Endothelial cell of umbilical vein (primary cell): ENCODE data around the gene CAMK2G. TPM values are rescaled to one million over a fixed set of nuclear protein-coding genes. Genes with fewer than 3 reads are reported as not detected.

Experiments
- BruUV-seq: library from RNA; stranded (reverse); fragments of 400-500 nt; replicated peaks from 2 replicates; lab custom pipeline; 2021; lab: Mats Ljungman, UMichigan
- CTCF ChIA-PET: fragments of 300-600, 350-600 bp; sonication (Branson Sonifier 250); formaldehyde crosslinking; loops from one replicate; lab custom pipeline; 2021; ENCODE audit warnings: antibody characterized with exemption, inconsistent platforms; lab: Charles Lee
- POLR2A ChIA-PET: fragments of 300-600, 350-600 bp; sonication (Branson Sonifier 250); formaldehyde crosslinking; loops from one replicate; lab custom pipeline; 2021; ENCODE audit warnings: antibody characterized with exemption, inconsistent platforms; lab: Charles Lee
- DNase-seq: peaks from one replicate; pipeline ENCODE4 v3.0.0-alpha.2; 2011; ENCODE audit warnings: low read depth, low spot score
- FAIRE-seq: peaks from 2 replicates; lab custom pipeline; 2011; peaks lifted over from hg19 to GRCh38; lab: Jason Lieb, UNC
- H2AFZ ChIP-seq: 2 replicates; pipeline ENCODE4 v1.6.0; 2012; ENCODE audit warnings: low read depth, low read length, control low read depth, inconsistent platforms
- H3K27ac ChIP-seq: 2 replicates; pipeline ENCODE4 v1.5.1; 2011; ENCODE audit warnings: low read depth, mild to moderate bottlenecking, control low read depth, low read length, moderate library complexity; ENCODE audit not compliant: insufficient read depth
- H3K27me3 ChIP-seq, 2 experiments: 2 replicates each; pipeline versions ENCODE4 v1.6.0 to v1.6.1; 2011; ENCODE audit warnings: low read length in 2 of 2, mixed read lengths in 1 of 2; ENCODE audit not compliant: control insufficient read depth in 2 of 2, insufficient read depth in 2 of 2
- H3K36me3 ChIP-seq, 2 experiments: 2 replicates in 1 of 2; 3 replicates in 1 of 2; pipeline ENCODE4 v1.5.1; 2011; ENCODE audit warnings: low read length in 2 of 2, mild to moderate bottlenecking in 1 of 2, moderate library complexity in 1 of 2; ENCODE audit not compliant: control insufficient read depth in 2 of 2, insufficient read depth in 2 of 2; ENCODE audit errors: extremely low read depth in 1 of 2
- H3K4me1 ChIP-seq: 3 replicates; pipeline ENCODE4 v1.5.1; 2011; ENCODE audit warnings: mild to moderate bottlenecking, low read length; ENCODE audit not compliant: control insufficient read depth, insufficient read depth; ENCODE audit errors: extremely low read depth
- H3K4me2 ChIP-seq: 2 replicates; pipeline ENCODE4 v1.6.1; 2011; ENCODE audit warnings: low read length, control low read depth, mixed read lengths; ENCODE audit not compliant: insufficient read depth
- H3K4me3 ChIP-seq, 3 experiments: fragments of 200-600 bp in 1 of 3; sonication (generic), shearing (Covaris generic) in 1 of 3; replicated peaks in 1 of 3; 2 replicates each; pipeline ENCODE4 v1.5.1; 2011 to 2016; ENCODE audit warnings: control low read depth in 3 of 3, low read length in 3 of 3, mild to moderate bottlenecking in 2 of 3, inconsistent platforms in 1 of 3, low read depth in 1 of 3, moderate library complexity in 1 of 3; ENCODE audit not compliant: insufficient read depth in 1 of 3
- H3K79me2 ChIP-seq: 2 replicates; pipeline ENCODE4 v1.6.0; 2012; ENCODE audit warnings: low read length, inconsistent platforms; ENCODE audit not compliant: control insufficient read depth, insufficient read depth
- H3K9ac ChIP-seq: replicated peaks from 2 replicates; pipeline ENCODE3; 2011; ENCODE audit warnings: low read length, control low read depth; ENCODE audit not compliant: insufficient read depth; ENCODE audit errors: extremely low read depth
- H3K9me1 ChIP-seq: replicated peaks from 3 replicates; pipeline ENCODE4 v1.6.0; 2011; ENCODE audit warnings: mild to moderate bottlenecking, low read length; ENCODE audit not compliant: control insufficient read depth, insufficient read depth; ENCODE audit errors: extremely low read depth
- H3K9me3 ChIP-seq: replicated peaks from 2 replicates; pipeline ENCODE4 v1.5.1; 2012; ENCODE audit warnings: low read length, inconsistent platforms; ENCODE audit not compliant: control insufficient read depth, insufficient read depth
- H4K20me1 ChIP-seq: replicated peaks from 2 replicates; pipeline ENCODE3; 2011; ENCODE audit warnings: mild to moderate bottlenecking, low read length; ENCODE audit not compliant: control insufficient read depth, insufficient read depth; ENCODE audit errors: extremely low read depth
- EZH2 ChIP-seq: IDR thresholded peaks from 2 replicates; pipeline ENCODE4 v1.6.1; 2012; ENCODE audit warnings: borderline replicate concordance, low read depth, mild to moderate bottlenecking, moderate library complexity, low read length, inconsistent platforms; ENCODE audit not compliant: severe bottlenecking
- FOS ChIP-seq: IDR thresholded peaks from 2 replicates; pipeline ENCODE4 v1.6.1; 2011; ENCODE audit warnings: mild to moderate bottlenecking, low read length, moderate library complexity, borderline replicate concordance; ENCODE audit not compliant: insufficient read depth
- GATA2 ChIP-seq: IDR thresholded peaks from 2 replicates; pipeline ENCODE4 v1.7.0; 2011; ENCODE audit warnings: low read depth, mild to moderate bottlenecking, moderate library complexity, mixed read lengths, low read length; ENCODE audit not compliant: insufficient read length, insufficient read depth
- JUN ChIP-seq: IDR thresholded peaks from 2 replicates; pipeline ENCODE4 v1.6.1; 2011; ENCODE audit warnings: borderline replicate concordance, low read depth; ENCODE audit not compliant: insufficient read length, insufficient read depth
- MAX ChIP-seq: IDR thresholded peaks from 2 replicates; pipeline ENCODE4 v1.6.1; 2011; ENCODE audit not compliant: insufficient read depth, insufficient read length
- MYC ChIP-seq: IDR thresholded peaks from one replicate; pipeline ENCODE4 v1.6.1; 2011; ENCODE audit warnings: mild to moderate bottlenecking, low read depth, low read length
- POLR2A ChIP-seq: IDR thresholded peaks from 2 replicates; pipeline ENCODE4 v1.6.1; 2012; ENCODE audit warnings: low read depth, mild to moderate bottlenecking, control low read depth, low read length
- POLR2AphosphoS5 ChIP-seq: IDR thresholded peaks from 2 replicates; pipeline ENCODE4 v1.6.1; 2012; ENCODE audit warnings: low read depth, mild to moderate bottlenecking, control low read depth, low read length, moderate library complexity; ENCODE audit not compliant: insufficient read depth
- dilution Hi-C: fragments of 300-500 bp; cut with MboI; formaldehyde crosslinking; loops from one replicate; pipeline ENCODE4 v1.15.0; 2019; ENCODE audit warnings: low sequenced_read_pairs; ENCODE audit not compliant: extremely low pct_ligation_motif_present
- intact Hi-C: fragments of 100-400 bp; cut with micrococcal nuclease; formaldehyde crosslinking; loops from one replicate; pipeline ENCODE4 v1.10.0; 2022
- polyA plus RNA-seq, 4 experiments: library from polyadenylated mRNA; depleted of rRNA in 3 of 4; stranded (reverse) in 3 of 4; unstranded in 1 of 4; fragments of >200 nt; gene quantifications; 2 replicates each; pipeline versions ENCODE4 v1.2.1 to v1.2.3, GENCODE V29; 2011 to 2012; ENCODE audit warnings: missing spikeins in 1 of 4
- total RNA-seq: library from RNA; stranded (reverse); gene quantifications from 2 replicates; pipeline ENCODE4 v1.2.3, GENCODE V29; 2021
- TF ChIP-seq, protein P1 (sequence below), 2 donors: IDR thresholded peaks; 1 replicate in 1 of 2; 2 replicates in 1 of 2; pipeline ENCODE4 v1.5.1; 2011; ENCODE audit warnings: low read length in 2 of 2, mild to moderate bottlenecking in 2 of 2, moderate library complexity in 2 of 2, control low read depth in 1 of 2, inconsistent platforms in 1 of 2, low read depth in 1 of 2; ENCODE audit not compliant: insufficient read depth in 1 of 2; ENCODE audit errors: extremely low read depth in 1 of 2

The CAMK2G gene
- total and polyA plus RNA-seq, 2 donors (not counting 3 experiments of a cell fraction or from before 2014, with no cell fraction given): 27.2 to 33.6 TPM

- Histone ChIP-seq H3K27me3 (no peaks in the 10 kb centered on the region), H3K36me3 (peaks cover 5 to 22% of the 10 kb centered on the region in 2 experiments), H3K9me1 (no peaks in the 10 kb centered on the region), H3K9me3 (no peaks in the 10 kb centered on the region), H3K4me1 (no peaks in the 10 kb centered on the region), H3K79me2 (no peaks in the 10 kb centered on the region), H3K9ac (no peak overlapping the region), H3K4me3 (no peak overlapping the region), H3K27ac (no peak overlapping the region), H3K4me2 (no peak overlapping the region), H2AFZ (no peak overlapping the region), H4K20me1 (no peaks in the 10 kb centered on the region)
- CTCF ChIA-PET: interaction anchor here (11.6 kb wide), 1 partner anchor 25 kb away, joined by 171 read pairs; no protein-coding TSS in a partner anchor
- TF ChIP-seq, protein P1, sequence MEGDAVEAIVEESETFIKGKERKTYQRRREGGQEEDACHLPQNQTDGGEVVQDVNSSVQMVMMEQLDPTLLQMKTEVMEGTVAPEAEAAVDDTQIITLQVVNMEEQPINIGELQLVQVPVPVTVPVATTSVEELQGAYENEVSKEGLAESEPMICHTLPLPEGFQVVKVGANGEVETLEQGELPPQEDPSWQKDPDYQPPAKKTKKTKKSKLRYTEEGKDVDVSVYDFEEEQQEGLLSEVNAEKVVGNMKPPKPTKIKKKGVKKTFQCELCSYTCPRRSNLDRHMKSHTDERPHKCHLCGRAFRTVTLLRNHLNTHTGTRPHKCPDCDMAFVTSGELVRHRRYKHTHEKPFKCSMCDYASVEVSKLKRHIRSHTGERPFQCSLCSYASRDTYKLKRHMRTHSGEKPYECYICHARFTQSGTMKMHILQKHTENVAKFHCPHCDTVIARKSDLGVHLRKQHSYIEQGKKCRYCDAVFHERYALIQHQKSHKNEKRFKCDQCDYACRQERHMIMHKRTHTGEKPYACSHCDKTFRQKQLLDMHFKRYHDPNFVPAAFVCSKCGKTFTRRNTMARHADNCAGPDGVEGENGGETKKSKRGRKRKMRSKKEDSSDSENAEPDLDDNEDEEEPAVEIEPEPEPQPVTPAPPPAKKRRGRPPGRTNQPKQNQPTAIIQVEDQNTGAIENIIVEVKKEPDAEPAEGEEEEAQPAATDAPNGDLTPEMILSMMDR (IDR thresholded peaks at IDR 0.05; ENCODE audit: extremely low read depth in 1 of 2, insufficient read depth in 1 of 2, low read depth in 1 of 2, low read length in 2 of 2): no peak
- no peak for TF ChIP-seq MAX
- TF ChIP-seq POLR2A: no peak
- no peak for TF ChIP-seq POLR2AphosphoS5
- no peak for TF ChIP-seq MYC
- TF ChIP-seq FOS: no peak
- no peak for TF ChIP-seq JUN
- TF ChIP-seq EZH2: no peak
- TF ChIP-seq GATA2: no peak
- no TSS peak for BruUV-seq
- dilution Hi-C loops (no loop called here), intact Hi-C loops (no loop called here)
- DNase-seq: no peak
- no peak for FAIRE-seq
- POLR2A ChIA-PET: no interaction called here
Measured at GRCh38 chr10:73854310-73854709, 20.0 kb downstream of the CAMK2G start.
